Kasumi-1 (cell line): ENCODE data around the gene ITGB6.

Experiments
- DNase-seq, 2 experiments: peaks; one replicate each; lab custom pipeline; 2025; lab: John Stamatoyannopoulos, UW

The ITGB6 gene

DNA sequence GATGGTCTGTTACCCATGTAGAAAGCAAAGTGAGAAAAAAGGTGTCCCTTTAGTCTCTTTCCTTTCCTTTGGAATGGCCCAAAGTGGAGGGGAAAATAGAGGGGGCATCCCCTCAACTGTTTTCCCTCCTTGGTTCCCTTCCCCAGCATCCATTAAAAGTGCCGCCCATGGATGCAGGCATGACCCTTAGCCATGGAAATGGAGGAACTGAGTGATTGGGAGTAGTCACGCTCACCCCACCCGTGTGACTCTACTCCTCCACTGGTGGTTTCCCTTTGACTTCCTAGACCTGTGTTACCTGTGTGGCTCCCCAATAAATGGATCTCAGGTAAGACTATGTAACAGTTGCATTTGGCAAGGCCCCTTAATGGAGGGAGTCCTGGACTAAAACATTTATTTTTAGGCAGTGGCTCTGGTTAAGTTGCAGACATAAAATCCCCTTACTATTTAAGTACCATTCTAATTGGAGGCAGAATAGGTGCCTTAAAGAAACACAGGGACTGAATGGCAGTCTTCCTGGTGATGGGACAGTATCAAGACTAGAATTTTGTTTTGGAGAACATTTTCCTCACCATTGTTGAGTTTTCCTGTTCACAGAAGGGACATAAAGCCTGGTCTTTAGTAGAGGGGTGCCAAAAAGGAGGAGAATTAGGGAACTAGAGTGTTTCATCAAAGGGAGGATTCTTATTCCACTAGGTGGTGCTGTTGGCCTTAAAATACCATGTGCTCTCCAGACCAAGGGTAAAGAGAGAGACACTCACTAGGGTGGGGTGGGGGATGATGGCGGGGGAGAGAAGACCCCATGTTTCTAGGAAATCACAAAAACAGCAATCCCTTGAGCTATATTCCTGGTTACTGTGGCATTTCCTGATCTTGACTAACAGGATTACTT lies 112.0 kb downstream of the ITGB6 start:
- peak; percentile 19 to 45 for DNase-seq

DNA sequence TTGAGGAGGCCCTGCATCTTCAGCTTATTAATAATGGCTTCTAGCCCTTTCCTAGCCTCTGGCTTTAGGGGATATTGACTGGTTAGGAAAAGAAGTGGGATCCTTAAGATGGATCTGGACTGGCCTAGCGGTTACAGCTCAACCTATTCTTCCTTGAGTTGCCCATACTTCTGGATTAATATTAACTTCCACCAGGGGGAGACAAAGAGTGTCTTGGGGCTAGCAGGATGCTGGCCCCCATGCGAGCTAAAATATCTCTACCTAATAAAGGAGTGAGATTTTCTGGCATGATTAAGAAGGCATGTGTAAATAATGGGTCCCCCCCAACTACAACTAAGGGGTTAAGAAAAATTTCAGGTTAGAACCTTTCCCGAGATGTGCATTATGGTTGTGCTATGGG lies 114.4 kb downstream of the ITGB6 start:
- no peak for DNase-seq

DNA sequence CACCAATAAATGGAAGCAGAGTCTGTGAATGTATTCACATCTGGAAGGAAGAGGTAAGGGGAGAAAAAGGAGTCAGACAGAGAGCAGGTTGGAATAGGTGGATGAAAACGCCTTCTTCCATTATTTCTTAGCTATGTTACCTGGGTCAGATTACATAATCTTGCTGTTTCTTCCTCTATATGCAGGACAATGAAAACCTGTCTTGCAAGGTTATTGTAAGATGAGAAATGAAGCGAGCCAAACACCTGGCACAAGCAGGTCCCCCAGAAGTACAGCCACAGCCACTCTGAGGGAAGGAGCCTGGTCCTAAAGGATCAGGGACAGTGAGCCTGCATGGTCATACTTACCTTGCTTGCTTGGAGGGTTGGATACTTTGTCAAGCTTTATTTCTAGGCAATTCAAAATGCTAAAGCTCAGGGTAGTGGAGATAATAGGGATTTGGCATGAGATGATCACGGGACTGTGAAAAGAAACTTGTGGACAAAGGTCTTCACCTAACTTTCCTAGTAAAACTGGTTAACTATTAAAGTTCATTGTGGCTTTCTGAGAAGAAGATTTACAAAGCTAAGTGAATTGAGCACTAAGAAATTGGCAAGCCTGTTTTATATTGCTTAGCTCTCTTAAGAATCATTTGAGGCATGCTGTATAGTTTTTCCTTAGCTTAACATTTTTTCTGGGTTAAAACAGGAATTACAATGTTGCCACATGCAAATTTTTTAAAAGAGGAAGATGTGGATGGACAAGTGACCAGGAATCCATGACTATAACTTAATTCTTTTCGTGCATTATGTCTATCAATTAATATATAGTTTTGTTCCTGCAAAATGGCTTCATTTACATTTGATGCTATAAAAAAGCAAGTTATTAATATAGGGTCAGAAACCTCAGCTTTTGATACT lies 121.9 kb downstream of the ITGB6 start:
- DNase-seq = no peak

DNA sequence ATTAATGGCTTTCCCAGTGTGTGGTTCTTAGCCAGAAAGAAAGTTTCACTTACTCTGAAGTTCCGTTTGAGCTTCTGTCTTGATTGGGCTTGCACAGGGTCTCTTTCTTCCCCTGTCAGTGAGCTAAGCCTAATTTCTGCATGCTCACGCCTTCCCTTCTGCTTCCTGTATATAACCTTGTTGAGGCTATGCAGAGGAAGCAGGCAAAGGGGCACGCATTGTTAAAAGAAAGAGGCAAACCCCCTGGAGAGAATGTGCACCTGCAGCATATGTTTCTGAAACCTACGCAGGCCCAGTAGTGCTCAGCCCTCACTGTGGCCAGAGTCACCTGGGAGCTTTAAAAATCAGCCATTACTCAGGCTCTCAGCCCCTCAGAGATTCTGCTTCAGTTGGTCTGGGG lies 123.2 kb downstream of the ITGB6 start:
- DNase-seq = peak; percentile 94

DNA sequence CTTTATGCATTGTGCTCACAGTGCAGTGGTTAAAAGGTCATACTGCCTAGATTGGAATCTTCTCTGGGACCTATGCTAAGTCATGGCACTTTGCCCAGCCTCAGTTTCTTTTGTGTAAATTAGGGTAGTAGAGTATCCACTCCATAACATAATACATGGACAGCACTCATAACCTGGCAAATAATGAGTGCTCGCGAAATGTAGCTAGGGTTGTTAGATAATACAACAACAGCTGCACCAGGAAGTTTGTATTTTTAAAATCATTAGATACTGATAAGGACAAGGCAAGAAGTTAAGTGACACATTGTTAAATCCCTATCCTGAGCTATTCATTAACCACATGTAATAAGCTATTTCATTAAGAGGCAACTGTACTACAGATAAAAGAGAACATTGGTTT lies 123.8 kb downstream of the ITGB6 start:
- no peak for DNase-seq

DNA sequence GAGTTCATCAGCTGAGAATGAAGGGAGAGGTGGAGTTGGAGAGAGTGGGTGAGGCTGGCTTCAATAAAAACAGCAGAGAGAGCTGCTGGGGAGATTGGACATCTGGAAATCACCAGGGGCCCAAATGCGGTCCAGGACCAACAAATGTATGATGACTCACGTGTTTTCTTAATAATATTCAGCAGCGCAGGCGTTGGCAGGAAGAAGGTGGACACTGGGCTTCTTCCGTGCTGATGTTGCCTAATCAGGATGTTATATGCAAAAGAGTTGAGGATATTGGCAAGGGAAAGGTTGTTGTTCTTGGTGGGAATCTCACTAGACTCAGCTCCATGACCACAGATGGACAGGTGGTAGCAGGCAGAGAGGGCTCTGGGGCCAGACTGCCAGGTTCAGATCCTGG lies 124.9 kb downstream of the ITGB6 start:
- DNase-seq = no peak

DNA sequence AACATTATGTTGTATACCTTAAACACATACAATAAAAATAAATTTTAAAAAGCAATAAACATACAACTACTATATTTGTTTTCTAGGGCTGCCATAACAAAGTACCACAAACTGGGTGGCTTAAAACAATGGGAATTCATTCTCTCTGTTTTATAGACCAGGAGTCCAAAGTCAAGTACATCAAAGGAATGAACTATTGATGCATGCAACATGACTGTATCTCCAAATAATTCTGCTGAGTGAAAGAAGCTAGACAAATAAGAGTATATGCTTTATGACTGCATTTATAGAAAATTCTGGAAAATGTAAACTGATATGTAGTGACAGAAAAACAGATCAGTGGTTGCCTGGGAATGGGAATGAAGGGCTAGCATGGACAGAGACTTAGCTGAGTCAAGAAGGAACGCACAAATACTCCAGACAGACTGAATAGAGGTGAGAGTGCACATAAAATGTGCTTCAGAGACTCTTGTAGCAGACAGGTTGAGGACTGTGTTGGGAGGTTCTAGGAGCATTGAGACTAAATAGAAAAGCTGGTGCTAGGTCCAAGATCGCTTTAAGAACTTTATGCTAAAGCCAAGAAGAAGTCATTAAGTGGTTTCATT lies 126.7 kb downstream of the ITGB6 start:
- no peak for DNase-seq

DNA sequence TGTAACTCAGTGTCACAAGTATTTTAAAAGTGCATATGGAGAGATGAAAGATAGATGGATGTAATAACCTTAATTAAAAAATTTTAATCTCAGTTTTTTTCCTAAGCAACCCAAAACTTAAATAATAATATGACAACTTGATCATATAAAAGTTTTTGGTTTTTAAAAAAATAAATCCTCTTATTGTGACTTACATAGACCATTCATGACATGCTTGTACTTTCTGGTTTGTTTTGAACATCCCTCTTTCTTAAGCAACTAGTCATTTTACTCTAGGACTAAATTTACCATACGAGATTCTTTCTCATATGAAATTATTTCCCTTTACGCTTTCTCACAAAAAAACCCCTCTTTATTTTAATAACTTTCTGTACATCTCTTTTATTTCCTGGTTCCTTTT lies 131.2 kb downstream of the ITGB6 start:
- DNase-seq = peak in 1 of 2 experiments; percentile 30

DNA sequence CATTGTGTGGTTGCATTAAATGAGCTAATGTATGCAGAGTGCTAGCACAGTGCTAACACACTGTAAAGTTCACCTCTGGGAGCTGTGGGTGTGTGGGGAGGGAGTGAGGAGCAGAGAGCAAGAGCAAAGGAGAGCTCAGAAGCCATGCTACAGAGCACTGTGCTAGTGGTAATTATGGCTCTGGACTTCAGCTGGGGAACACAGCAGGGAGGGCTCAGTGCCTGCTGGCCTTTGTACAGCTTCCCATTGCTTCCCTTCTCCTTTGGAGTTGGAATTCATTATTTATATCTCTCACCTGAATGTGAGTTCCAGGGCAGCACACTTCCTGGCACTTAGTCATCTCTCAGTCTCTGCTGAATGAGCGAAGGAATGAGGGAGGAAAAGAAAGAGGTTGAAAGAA lies 135.2 kb downstream of the ITGB6 start:
- DNase-seq = no peak

DNA sequence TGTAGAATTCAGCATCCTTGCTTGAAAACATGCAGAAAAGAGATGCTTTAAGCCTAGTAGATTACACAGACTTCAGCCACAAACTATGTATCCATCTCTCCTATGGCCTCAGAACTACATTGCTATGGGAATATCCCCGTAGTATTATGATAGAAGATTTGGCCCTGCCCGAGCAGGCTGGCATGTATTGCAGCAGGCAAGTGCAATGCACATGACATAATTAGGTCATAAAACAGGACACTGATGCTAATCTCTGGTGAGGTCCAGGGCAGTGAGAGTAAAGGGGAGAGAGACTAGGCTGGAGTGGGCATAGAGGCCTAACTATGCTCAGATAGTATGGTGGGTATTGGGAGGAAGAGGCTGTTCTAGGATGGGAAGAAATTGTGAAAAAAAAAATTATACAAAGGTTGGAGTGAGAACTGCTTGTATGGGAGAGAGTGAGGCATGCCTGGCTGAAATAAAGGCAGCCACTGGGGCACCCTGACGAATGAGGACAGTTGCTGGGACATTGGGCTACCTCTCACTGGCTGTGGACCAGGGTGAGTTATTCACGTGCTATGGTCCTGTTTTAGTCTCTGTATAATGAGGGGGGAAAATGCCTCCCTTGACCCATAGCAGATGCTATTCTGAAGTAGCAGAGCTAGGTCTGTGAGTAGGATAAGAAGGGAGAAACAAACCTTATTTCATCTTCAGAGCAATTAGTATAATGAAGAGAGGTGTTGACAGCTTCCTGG lies 136.0 kb downstream of the ITGB6 start:
- no peak for DNase-seq

DNA sequence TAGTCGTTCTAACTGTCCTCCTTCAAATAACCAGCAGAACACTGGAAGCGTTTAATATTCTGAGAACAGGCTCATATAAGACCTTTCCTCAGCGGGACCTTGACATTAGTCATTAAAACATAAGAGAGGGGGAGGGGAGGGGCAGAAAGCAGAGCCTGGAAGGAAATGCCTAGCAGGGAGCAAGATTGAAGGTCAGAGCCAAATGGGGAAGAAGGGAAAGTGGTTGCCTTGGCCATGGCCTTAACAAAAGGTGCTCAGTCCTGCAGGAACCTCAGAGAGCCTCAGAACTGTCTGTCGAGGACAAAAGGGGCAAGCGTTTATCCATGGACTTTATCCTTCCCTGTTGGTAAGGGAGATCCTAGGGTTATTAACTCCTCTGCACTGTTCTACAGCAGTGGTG lies 136.8 kb downstream of the ITGB6 start:
- no peak for DNase-seq

DNA sequence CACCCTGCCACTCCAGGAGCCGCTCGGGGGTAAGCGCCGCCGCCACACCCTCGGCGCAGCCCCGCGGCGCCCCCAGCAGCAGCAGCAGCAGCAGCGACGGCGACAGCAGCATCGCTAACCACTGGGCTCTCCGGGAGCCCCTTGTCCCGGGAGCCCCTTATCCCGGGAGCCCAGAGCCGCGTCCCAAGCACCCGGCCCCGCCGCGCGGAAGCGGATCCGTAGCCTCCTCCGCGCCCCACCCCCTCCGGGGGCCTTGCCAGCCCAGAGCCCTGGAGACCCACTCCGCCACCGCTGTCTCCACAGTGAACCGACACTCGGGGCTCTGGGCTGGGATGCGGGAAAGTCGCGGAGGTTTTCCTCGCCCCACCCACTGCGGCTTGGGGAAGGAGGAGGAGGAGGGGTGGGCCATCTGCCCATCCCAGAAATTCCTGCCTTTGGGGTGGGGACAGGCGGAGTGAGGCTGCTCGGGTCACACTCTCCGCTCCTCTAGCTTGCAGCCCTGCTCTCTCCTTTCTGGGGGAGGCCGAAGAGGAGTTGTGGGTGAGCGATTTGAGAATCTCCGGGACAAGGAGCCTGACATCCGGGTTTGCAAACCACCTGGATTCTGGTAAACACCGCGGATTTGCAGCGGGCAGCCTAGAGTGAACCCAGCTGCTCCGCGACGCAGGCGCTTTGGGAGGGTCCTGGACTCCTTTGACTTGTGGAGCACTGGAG lies 137.6 kb downstream of the ITGB6 start, which contains the start of gene PLA2R1:
TSS of gene PLA2R1 (minus strand) at position 324 of the 714 bp plus-strand sequence. CDS start at position 112, 212 bp downstream.
- no peak for DNase-seq

DNA sequence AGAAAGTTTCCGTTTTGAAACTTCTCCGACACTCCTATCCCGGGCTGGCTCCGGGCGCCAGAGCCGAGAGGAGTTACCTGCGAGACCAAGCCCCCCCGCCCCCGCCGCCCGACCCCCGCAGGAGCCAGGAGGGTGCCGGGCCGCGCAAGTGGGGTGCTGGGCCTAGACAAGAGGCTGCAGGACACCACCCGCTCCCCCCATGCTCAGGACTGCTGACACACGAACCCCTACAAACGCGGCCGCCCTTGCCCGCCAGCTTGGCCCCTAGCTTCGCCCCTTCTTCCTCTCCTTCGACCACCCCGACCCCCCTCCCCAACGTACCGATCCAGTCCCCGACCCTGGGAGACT lies 138.2 kb downstream of the ITGB6 start:
- no peak for DNase-seq

DNA sequence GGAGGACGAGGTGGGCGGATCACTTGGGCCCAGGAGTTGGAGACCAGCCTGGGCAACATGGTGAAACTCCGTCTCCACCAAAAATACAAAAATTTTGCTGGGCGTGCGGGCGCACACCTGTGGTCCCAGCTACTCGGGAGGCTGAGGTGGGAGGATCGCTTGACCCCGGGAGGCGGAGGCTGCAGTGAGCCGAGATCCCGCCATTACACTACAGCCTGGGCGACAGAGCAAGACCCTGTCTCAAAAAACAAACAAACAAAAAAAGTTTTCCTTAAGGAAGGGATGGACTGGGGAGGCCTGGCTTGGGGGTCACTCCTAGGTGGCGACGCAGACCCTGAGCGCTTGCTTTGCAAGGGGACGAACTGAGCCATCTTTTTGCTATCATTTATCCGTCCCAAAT lies 138.5 kb downstream of the ITGB6 start:
- DNase-seq = no peak

DNA sequence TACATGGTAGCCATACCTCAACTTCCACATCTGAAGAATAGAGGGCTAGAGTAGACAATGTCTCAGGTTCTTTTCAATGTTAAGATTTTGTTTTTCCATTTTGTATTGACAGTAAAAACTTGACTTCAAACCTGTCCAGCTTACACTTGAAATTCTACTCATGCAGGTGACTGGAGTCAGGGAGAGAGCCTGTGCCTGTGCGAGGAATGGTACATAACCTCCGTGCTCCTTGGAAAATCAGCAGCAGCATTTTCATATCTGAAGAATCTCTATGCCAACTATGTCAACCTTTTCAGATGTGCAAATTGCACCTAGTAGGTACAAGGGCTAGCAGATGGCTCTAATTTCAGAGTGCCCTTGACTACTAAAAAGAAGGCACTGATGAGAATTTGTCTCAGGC lies 139.8 kb downstream of the ITGB6 start:
- no peak for DNase-seq

DNA sequence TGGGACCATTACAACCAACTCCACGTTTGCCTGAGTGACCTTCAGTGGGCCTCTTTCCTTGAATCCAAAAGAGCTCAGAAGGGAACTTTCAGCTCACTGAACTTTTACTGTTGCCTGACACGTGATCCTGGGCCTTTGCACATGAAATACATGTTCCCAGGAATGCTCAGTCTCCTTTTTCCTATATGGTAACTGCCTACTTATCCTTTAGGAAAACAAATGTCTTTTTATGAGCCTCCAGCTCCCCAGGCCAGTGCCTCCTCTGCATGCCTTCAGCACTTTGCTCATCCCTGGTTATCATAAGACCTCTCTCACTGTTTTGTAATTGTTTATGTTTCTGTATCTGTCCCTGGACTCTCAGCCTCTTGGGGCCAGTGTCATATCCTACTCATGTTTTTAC lies 142.7 kb downstream of the ITGB6 start:
- DNase-seq = no peak

DNA sequence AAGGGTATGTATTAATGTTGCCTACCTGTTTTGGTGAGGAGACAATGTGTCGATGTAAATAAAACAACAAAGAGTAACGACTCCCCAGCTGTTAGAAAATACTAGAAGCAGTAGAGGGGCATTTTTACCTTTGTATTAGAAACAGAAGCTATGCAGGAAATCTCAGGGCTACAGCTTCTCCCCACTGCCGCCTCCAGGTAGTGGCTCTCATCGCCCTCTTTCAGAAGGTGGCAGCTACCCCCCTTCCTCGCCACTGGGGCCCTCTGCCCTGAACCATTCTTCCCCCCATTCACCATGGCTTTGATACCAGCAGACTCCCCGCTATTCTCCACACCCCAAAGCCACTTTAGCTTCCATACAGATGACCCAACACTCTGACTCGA lies 144.4 kb downstream of the ITGB6 start:
- DNase-seq = no peak

DNA sequence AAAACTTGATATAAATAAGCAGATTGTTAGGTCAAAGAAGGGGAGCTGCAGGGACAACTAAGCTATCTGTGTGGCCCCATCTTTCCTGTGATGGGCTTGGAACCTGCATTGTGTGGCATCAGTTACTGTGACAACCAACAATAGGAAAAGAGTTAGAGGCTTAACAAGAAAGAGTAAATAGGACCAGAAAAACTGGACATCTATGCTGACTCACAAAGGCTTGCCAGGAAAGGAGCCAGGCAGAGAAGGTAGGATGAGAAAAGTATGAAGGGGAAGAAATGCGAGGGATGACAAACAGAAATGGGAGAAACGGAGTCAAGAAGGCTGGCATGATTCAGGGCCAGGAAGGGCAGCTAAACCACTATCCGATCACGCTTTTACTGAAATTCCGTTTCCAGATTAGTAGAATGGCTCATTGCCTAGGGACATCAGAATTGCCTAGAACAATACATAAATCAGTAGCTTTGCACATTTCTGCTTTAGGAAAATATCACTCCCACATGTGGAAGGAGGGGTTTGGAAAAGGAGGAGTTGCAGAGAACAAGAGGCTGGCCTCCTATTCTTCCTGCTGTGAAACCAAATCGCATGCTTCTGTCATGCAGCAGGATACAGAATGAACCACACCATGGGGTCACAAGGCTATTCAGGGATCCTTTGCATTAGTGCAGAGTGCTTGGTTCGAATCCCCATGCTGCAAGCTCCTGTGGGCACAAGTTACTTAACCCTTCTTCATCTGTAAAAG lies 144.9 kb downstream of the ITGB6 start:
- no peak for DNase-seq

DNA sequence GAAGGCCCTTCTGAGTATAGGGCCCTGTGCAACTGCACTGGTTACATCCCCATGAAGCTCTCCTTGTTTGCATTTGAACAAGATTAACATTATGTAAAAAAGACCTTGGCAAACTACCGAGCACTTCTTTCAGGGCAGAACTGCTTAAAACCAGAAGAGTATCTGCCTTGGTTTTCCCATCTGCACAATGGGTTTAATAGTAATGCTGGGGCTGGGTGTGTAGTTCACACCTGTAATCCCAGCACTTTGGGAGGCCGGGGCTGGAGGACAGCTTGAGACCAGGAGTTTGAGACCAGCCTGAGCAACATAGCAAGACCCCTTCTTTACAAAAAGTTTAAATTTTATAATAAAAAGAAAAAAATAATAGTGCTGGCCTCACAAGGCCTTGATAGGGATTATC lies 146.1 kb downstream of the ITGB6 start:
- no peak for DNase-seq

DNA sequence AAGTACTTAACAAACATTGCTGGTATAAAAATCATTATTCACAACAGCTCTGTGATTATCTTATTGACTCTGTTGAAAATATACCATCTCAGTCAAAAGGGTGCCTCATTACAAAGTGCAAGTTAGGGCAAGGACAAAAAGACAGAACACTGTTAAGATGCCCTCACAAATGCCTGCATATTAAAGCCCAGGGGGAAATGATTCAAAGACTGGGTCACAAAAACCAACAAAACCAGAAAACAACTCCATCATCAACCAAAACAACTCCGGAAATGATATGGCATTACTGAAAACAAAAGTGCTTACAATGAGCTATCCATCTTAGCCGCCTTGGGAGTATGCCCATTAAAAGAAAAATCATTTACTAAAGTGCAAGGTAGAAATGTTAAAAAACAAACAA lies 147.5 kb downstream of the ITGB6 start:
- DNase-seq = no peak

DNA sequence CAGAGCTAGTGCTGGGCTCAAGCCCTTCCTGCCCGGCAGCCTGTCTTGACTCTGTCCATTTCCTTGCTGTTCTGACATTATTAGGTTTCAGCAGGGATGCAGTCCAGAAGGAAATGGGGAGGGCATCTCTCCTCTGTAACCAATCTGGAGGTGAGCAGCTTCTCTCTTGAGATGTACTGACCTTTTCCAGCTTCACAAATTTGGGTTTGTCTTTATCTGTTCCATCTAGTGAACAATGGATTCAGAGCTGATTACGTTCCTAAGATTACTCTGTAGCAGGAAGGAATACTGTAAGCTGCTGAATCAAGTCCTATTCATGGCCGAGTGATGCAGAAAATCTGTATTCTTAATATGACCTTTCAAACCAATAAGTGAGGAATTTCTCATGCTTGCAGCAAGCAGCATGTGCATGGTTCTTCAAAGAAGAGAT lies 148.7 kb downstream of the ITGB6 start:
- DNase-seq = no peak
